ENCODE data around the gene BBOX1. TPM values are rescaled to one million over a fixed set of nuclear protein-coding genes. Genes with fewer than 3 reads are reported as not detected.

Gene BBOX1
- total RNA-seq, 4 donors from 2014 or later: not detected

DNA sequence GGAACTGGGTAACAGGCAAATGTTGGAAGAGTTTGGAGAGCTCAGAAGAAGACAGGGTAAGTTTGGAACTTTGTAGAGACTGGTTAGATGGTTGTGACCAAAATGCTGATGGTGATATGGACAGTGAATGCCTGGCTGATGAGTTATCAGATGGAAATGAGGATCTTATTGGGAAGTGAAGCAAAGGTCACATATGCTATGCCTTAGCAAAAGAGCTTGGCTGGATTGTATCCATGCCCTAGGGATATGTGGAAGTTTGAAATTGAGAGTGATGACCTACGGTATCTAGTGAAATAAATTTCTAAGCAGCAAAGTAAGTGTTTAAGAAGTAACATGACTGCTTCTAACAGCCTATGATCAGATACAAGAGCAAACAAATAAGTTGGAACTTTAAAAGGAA, 17.8 kb downstream of the BBOX1 start:
- Histone ChIP-seq H3K36me3 (no peaks in the 10 kb centered on the region), H3K27me3 (no peaks in the 10 kb centered on the region), H3K4me1 (peaks cover 0 to 3% (median 0%) of the 10 kb centered on the region in 4 donors), H3K27ac (no peak overlapping the region), H3K4me3 (no peak overlapping the region), H3K9me3 (no peaks in the 10 kb centered on the region)
- TF ChIP-seq, protein P1, sequence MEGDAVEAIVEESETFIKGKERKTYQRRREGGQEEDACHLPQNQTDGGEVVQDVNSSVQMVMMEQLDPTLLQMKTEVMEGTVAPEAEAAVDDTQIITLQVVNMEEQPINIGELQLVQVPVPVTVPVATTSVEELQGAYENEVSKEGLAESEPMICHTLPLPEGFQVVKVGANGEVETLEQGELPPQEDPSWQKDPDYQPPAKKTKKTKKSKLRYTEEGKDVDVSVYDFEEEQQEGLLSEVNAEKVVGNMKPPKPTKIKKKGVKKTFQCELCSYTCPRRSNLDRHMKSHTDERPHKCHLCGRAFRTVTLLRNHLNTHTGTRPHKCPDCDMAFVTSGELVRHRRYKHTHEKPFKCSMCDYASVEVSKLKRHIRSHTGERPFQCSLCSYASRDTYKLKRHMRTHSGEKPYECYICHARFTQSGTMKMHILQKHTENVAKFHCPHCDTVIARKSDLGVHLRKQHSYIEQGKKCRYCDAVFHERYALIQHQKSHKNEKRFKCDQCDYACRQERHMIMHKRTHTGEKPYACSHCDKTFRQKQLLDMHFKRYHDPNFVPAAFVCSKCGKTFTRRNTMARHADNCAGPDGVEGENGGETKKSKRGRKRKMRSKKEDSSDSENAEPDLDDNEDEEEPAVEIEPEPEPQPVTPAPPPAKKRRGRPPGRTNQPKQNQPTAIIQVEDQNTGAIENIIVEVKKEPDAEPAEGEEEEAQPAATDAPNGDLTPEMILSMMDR (IDR thresholded peaks at IDR 0.05): no peak
- no peak for TF ChIP-seq EP300 (IDR thresholded peaks at IDR 0.05; ENCODE audit: low read depth)
- no peak for TF ChIP-seq POLR2A (IDR thresholded peaks at IDR 0.05)
- WGBS, 2 donors (ENCODE audit: low coverage in 1 of 2): 88 to 94% methylated on average over 1 of the region's 1 CpG
- in situ Hi-C loops (cut with MboI; ENCODE audit: low pct_ligation_motif_present in 1 of 4, low pct_unique_long_range_greater_than_20kb in 1 of 4, low sequenced_read_pairs in 3 of 4) (no loop called here), intact Hi-C loops (cut with DNase I; ENCODE audit: low total_unique reads) (no loop called here)
- no peak for DNase-seq

DNA sequence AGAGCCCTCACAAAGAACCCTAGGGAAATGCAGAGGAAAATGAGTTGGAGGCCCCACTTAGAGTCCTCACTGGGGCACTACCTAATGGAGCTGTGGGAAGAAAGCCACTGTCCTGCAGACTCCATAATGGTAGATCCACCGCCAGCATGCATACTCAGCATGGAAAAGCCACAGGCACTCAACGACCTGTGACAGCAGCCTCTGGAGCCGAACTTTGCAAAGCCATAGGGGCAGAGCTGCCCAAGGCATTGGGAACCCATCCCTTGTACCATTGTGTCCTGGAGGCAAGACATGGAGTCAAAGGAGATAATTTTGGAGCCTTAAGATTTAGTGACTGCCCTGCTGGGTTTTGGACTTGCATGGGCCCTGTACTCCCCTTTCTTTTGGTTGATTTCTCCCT, 18.8 kb downstream of the BBOX1 start:
- no peaks in the 10 kb centered on the region for H3K9me3 ChIP-seq
- DNase-seq: no peak
- H3K4me1 ChIP-seq: peaks cover 0 to 3% (median 0%) of the 10 kb centered on the region in 4 donors
- no peak for TF ChIP-seq POLR2AphosphoS5 (IDR thresholded peaks at IDR 0.05)
- TF ChIP-seq, protein P1 (IDR thresholded peaks at IDR 0.05): no peak
- TF ChIP-seq POLR2A (IDR thresholded peaks at IDR 0.05): no peak
- TF ChIP-seq EP300 (IDR thresholded peaks at IDR 0.05; ENCODE audit: low read depth): no peak
- in situ Hi-C loops (cut with MboI; ENCODE audit: low pct_ligation_motif_present in 1 of 4, low pct_unique_long_range_greater_than_20kb in 1 of 4, low sequenced_read_pairs in 3 of 4): no loop called here
- intact Hi-C loops (cut with DNase I; ENCODE audit: low total_unique reads): no loop called here
- 43% methylated on average over 3 of the region's 3 CpGs; no CpG with 5 or more reads in 1 of the 2 donors for WGBS, 2 donors (ENCODE audit: low coverage in 1 of 2)
- H3K36me3 ChIP-seq: no peaks in the 10 kb centered on the region
- H3K27me3 ChIP-seq: no peaks in the 10 kb centered on the region
- H3K4me3 ChIP-seq: no peak overlapping the region
- no peak overlapping the region for H3K27ac ChIP-seq

- intact Hi-C loops (cut with DNase I; ENCODE audit: low total_unique reads): loop anchor here (1.0 kb wide), 1 partner anchor 20 kb away; no protein-coding TSS in a partner anchor
- H3K9me3 ChIP-seq: no peaks in the 10 kb centered on the region
- H3K4me1 ChIP-seq: peaks cover 0 to 3% (median 0%) of the 10 kb centered on the region in 4 donors
- in situ Hi-C loops (cut with MboI; ENCODE audit: low pct_ligation_motif_present in 1 of 4, low pct_unique_long_range_greater_than_20kb in 1 of 4, low sequenced_read_pairs in 3 of 4): no loop called here
- DNase-seq: no peak
- WGBS, 2 donors (ENCODE audit: low coverage in 1 of 2): 58 to 62% methylated on average over 3 of the region's 3 CpGs
- TF ChIP-seq EP300 (IDR thresholded peaks at IDR 0.05; ENCODE audit: low read depth): no peak
- no peak overlapping the region for H3K4me3 ChIP-seq
- H3K27me3 ChIP-seq: no peaks in the 10 kb centered on the region
- H3K27ac ChIP-seq: no peak overlapping the region
- no peaks in the 10 kb centered on the region for H3K36me3 ChIP-seq
Measured at GRCh38 chr11:27060816-27061460, 20.3 kb downstream of the BBOX1 start.

DNA sequence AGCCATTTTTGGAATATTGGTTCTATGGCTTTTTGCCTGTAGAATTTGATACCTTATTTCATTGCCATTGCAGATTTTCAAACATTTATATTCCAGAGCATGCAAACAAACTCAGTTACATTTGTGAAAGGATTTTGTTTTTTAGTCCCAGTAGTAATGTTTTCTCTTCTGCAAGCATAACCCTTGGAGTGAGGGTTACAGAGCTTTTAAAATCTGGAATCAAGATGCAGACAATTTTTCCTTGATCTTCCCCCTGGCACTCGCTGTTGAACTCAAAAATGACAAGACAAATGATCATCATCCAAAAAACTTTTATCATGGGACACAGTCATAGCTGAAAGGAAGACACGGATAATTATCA, 20.8 kb downstream of the BBOX1 start:
- Histone ChIP-seq H3K27ac (no peak overlapping the region), H3K27me3 (no peaks in the 10 kb centered on the region), H3K9me3 (no peaks in the 10 kb centered on the region), H3K36me3 (no peaks in the 10 kb centered on the region), H3K4me3 (no peak overlapping the region), H3K4me1 (peaks cover 0 to 3% (median 0%) of the 10 kb centered on the region in 4 donors)
- no peak for TF ChIP-seq EP300 (IDR thresholded peaks at IDR 0.05; ENCODE audit: low read depth)
- TF ChIP-seq, protein P1 (IDR thresholded peaks at IDR 0.05): no peak
- no peak for TF ChIP-seq POLR2AphosphoS5 (IDR thresholded peaks at IDR 0.05)
- no peak for TF ChIP-seq POLR2A (IDR thresholded peaks at IDR 0.05)
- DNase-seq: no peak
- in situ Hi-C loops (cut with MboI; ENCODE audit: low pct_ligation_motif_present in 1 of 4, low pct_unique_long_range_greater_than_20kb in 1 of 4, low sequenced_read_pairs in 3 of 4) (no loop called here), intact Hi-C loops (cut with DNase I; ENCODE audit: low total_unique reads) (loop anchor here (1.0 kb wide), 1 partner anchor 20 kb away; no protein-coding TSS in a partner anchor)
- WGBS, 2 donors (ENCODE audit: low coverage in 1 of 2): 60 to 67% methylated on average over 2 of the region's 2 CpGs

DNA sequence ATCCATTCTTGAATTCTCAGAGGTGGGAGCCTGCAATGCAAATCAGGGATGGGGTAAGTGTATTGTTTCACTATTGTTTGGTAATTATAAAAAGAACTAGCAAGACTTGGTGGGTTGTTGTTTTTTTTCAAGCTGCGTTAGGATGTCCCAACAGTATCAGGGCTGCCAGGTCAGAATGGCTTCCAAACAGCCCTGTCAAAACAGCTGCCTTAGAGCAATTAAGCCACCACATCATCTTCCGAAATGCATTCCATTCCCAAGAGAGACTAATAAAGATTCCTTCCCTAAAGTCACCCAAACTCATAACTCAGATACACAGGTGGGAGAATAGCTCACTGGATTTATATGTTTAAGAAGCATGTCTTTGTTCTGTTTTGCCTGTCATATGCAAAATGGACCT, 23.5 kb downstream of the BBOX1 start:
- intact Hi-C loops (cut with DNase I; ENCODE audit: low total_unique reads) (no loop called here), in situ Hi-C loops (cut with MboI; ENCODE audit: low pct_ligation_motif_present in 1 of 4, low pct_unique_long_range_greater_than_20kb in 1 of 4, low sequenced_read_pairs in 3 of 4) (no loop called here)
- Histone ChIP-seq H3K4me1 (peaks cover 0 to 3% (median 0%) of the 10 kb centered on the region in 4 donors), H3K27ac (no peak overlapping the region), H3K4me3 (no peak overlapping the region), H3K36me3 (no peaks in the 10 kb centered on the region), H3K9me3 (no peaks in the 10 kb centered on the region), H3K27me3 (no peaks in the 10 kb centered on the region)
- WGBS, 2 donors (ENCODE audit: low coverage in 1 of 2): 45% methylated on average over 2 of the region's 2 CpGs; no CpG with 5 or more reads in 1 of the 2 donors
- no peak for TF ChIP-seq EP300 (IDR thresholded peaks at IDR 0.05; ENCODE audit: low read depth)
- no peak for TF ChIP-seq POLR2A (IDR thresholded peaks at IDR 0.05)
- TF ChIP-seq, protein P1 (IDR thresholded peaks at IDR 0.05): no peak
- TF ChIP-seq POLR2AphosphoS5 (IDR thresholded peaks at IDR 0.05): no peak
- no peak for DNase-seq

Measured in transverse colon (tissue), 4 donors.